ENCODE data around the gene AGGF1.
"Not testable (repeated sequence)": the region's sequence is repeated elsewhere in the genome, so short reads cannot be mapped to it uniquely, and the experiment has no call there.

The AGGF1 gene

GRCh38 chr5:77076961-77077828 is 47.0 kb downstream of the AGGF1 start:
- CTCF ChIA-PET, result no interaction called here
- no peak for TF ChIP-seq LEF1 (IDR thresholded peaks at IDR 0.05; ENCODE audit: borderline replicate concordance)
- TF ChIP-seq FOXA1 (IDR thresholded peaks at IDR 0.05), result no peak
- TF ChIP-seq CTBP1 (IDR thresholded peaks at IDR 0.05; ENCODE audit: borderline replicate concordance), result no peak
- TF ChIP-seq SUZ12 (IDR thresholded peaks at IDR 0.05), result no peak
- TF ChIP-seq ZNF384 (IDR thresholded peaks at IDR 0.05), result no peak
- POLR2A ChIA-PET, result interaction anchor here (0.8 kb wide), 1 partner anchor 9 kb away, joined by 3 read pairs; no protein-coding TSS in a partner anchor
- no peak for DNase-seq (ENCODE audit: extremely low spot score)

- ChIA-PET POLR2A (no interaction called here), CTCF (no interaction called here)
- TF ChIP-seq ELF4 (IDR thresholded peaks at IDR 0.05) (no peak), FOXK2 (IDR thresholded peaks at IDR 0.05) (no peak), SUZ12 (IDR thresholded peaks at IDR 0.05) (no peak), SP1 (IDR thresholded peaks at IDR 0.05) (no peak), ZNF384 (IDR thresholded peaks at IDR 0.05) (no peak), HDGF (IDR thresholded peaks at IDR 0.05; ENCODE audit: borderline replicate concordance) (no peak), FOXA1 (IDR thresholded peaks at IDR 0.05) (no peak), BHLHE40 (IDR thresholded peaks at IDR 0.05; ENCODE audit: borderline replicate concordance) (no peak), LEF1 (IDR thresholded peaks at IDR 0.05; ENCODE audit: borderline replicate concordance) (no peak), TARDBP (IDR thresholded peaks at IDR 0.05) (no peak), CTBP1 (IDR thresholded peaks at IDR 0.05; ENCODE audit: borderline replicate concordance) (no peak), NFRKB (IDR thresholded peaks at IDR 0.05) (no peak), FOXM1 (IDR thresholded peaks at IDR 0.05; ENCODE audit: borderline replicate concordance) (no peak), L3MBTL2 (conservative IDR thresholded peaks at IDR 0.05) (no peak)
- TF ChIP-seq, protein P1, sequence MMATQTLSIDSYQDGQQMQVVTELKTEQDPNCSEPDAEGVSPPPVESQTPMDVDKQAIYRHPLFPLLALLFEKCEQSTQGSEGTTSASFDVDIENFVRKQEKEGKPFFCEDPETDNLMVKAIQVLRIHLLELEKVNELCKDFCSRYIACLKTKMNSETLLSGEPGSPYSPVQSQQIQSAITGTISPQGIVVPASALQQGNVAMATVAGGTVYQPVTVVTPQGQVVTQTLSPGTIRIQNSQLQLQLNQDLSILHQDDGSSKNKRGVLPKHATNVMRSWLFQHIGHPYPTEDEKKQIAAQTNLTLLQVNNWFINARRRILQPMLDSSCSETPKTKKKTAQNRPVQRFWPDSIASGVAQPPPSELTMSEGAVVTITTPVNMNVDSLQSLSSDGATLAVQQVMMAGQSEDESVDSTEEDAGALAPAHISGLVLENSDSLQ (IDR thresholded peaks at IDR 0.05), result no peak
- no peak for DNase-seq (ENCODE audit: extremely low spot score)
Observed at GRCh38 chr5:77077829-77078176, 47.6 kb downstream of the AGGF1 start.

DNA sequence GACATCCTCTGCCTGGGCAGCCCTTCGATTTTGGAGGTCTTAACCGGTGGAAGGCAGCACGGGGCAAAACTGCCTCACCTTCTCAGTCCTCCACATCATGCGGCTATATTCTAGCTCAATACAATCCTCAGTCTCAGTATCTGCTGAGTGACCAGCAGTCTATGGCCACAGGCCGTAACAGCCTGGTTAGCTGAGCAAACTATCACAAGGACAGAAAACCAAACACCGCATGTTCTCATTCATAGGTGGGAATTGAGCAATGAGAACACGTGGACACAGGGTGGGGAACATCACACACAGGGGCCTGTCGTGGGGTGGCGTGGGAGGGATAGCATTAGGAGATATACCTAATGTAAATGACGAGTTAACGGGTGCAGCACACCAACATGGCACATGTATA is 50.3 kb downstream of the AGGF1 start:
- CTCF ChIA-PET; DNase-seq (ENCODE audit: extremely low spot score); POLR2A ChIA-PET: not testable (repeated sequence)

- ChIA-PET CTCF (no interaction called here), POLR2A (interaction anchor here (1.0 kb wide), 1 partner anchor 51 kb away, joined by 4 read pairs; the partner anchor contains the start of gene AGGF1)
- TF ChIP-seq ELF4 (IDR thresholded peaks at IDR 0.05) (no peak), LEF1 (IDR thresholded peaks at IDR 0.05; ENCODE audit: borderline replicate concordance) (no peak), NFRKB (IDR thresholded peaks at IDR 0.05) (no peak), SP1 (IDR thresholded peaks at IDR 0.05) (no peak), L3MBTL2 (conservative IDR thresholded peaks at IDR 0.05) (no peak), HDGF (IDR thresholded peaks at IDR 0.05; ENCODE audit: borderline replicate concordance) (no peak), SUZ12 (IDR thresholded peaks at IDR 0.05) (no peak), FOXM1 (IDR thresholded peaks at IDR 0.05; ENCODE audit: borderline replicate concordance) (no peak), BHLHE40 (IDR thresholded peaks at IDR 0.05; ENCODE audit: borderline replicate concordance) (no peak), FOXK2 (IDR thresholded peaks at IDR 0.05) (no peak), TARDBP (IDR thresholded peaks at IDR 0.05) (no peak), FOXA1 (IDR thresholded peaks at IDR 0.05) (no peak), ZNF384 (IDR thresholded peaks at IDR 0.05) (no peak)
- TF ChIP-seq, protein P1 (IDR thresholded peaks at IDR 0.05), result no peak
- DNase-seq (ENCODE audit: extremely low spot score), result no peak
Observed at GRCh38 chr5:77080905-77081304, 50.7 kb downstream of the AGGF1 start.

DNA sequence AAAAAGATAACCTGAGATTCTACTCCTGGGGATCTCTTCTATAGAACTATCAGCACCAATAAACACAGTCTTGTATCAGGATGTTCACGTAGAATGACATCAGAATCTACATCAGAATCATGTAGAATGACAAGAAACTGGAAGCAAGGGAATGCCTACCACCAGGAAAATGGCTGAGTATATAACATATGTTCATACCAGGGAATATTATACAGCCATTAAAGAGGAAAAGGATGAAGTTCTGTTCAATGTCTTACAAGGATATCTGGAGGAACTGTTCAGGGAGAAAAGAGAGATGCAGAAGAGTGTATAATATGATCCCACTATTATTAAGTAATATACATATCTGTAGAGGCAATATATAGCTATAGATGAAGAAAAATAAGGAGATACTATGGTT is 52.1 kb downstream of the AGGF1 start:
- no peak for DNase-seq (ENCODE audit: extremely low spot score)
- ChIA-PET CTCF (no interaction called here), POLR2A (no interaction called here)
- TF ChIP-seq FOXA1 (IDR thresholded peaks at IDR 0.05), result no peak
- TF ChIP-seq BHLHE40 (IDR thresholded peaks at IDR 0.05; ENCODE audit: borderline replicate concordance), result no peak
- no peak for TF ChIP-seq TARDBP (IDR thresholded peaks at IDR 0.05)
- no peak for TF ChIP-seq ARNT (IDR thresholded peaks at IDR 0.05)
- TF ChIP-seq L3MBTL2 (conservative IDR thresholded peaks at IDR 0.05), result no peak
- TF ChIP-seq FOXM1 (IDR thresholded peaks at IDR 0.05; ENCODE audit: borderline replicate concordance), result no peak
- TF ChIP-seq HDGF (IDR thresholded peaks at IDR 0.05; ENCODE audit: borderline replicate concordance), result no peak
- no peak for TF ChIP-seq SP1 (IDR thresholded peaks at IDR 0.05)
- no peak for TF ChIP-seq ZNF384 (IDR thresholded peaks at IDR 0.05)
- no peak for TF ChIP-seq LEF1 (IDR thresholded peaks at IDR 0.05; ENCODE audit: borderline replicate concordance)
- TF ChIP-seq FOXK2 (IDR thresholded peaks at IDR 0.05), result no peak
- no peak for TF ChIP-seq NFRKB (IDR thresholded peaks at IDR 0.05)
- no peak for TF ChIP-seq SUZ12 (IDR thresholded peaks at IDR 0.05)

DNA sequence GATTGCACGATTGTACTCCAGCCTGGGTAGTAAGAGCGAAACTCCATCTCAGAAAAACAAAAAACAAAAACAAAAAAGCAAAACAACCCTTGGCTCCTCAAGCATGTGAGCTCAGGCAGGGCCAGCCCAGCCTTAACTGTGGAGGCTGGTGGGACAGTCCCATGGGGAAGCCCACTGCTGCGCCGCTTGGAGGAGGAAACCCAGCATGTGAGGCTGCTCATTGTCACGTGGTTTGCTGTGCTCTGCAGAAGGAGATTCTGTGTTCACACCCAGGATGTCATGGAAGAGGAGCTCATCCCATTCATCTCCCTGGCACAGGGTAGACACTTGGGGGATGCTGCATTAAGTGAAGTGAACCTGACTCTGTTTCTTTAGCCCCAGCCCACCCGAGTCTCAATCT is 52.9 kb downstream of the AGGF1 start:
- CTCF ChIA-PET, result no interaction called here
- no peak for DNase-seq (ENCODE audit: extremely low spot score)
- POLR2A ChIA-PET, result interaction anchor here (0.8 kb wide), 1 partner anchor 53 kb away, joined by 4 read pairs; the partner anchor contains the start of gene AGGF1
- TF ChIP-seq NFRKB (IDR thresholded peaks at IDR 0.05), result no peak
- no peak for TF ChIP-seq FOXA1 (IDR thresholded peaks at IDR 0.05)
- TF ChIP-seq, protein P1 (IDR thresholded peaks at IDR 0.05), result no peak
- no peak for TF ChIP-seq FOXM1 (IDR thresholded peaks at IDR 0.05; ENCODE audit: borderline replicate concordance)
- TF ChIP-seq ZNF384 (IDR thresholded peaks at IDR 0.05), result no peak
- TF ChIP-seq CTBP1 (IDR thresholded peaks at IDR 0.05; ENCODE audit: borderline replicate concordance), result no peak
- no peak for TF ChIP-seq FOXK2 (IDR thresholded peaks at IDR 0.05)
- TF ChIP-seq ELF4 (IDR thresholded peaks at IDR 0.05), result no peak
- TF ChIP-seq TARDBP (IDR thresholded peaks at IDR 0.05), result no peak
- TF ChIP-seq SUZ12 (IDR thresholded peaks at IDR 0.05), result no peak
- no peak for TF ChIP-seq LEF1 (IDR thresholded peaks at IDR 0.05; ENCODE audit: borderline replicate concordance)
- no peak for TF ChIP-seq ARNT (IDR thresholded peaks at IDR 0.05)
- no peak for TF ChIP-seq BHLHE40 (IDR thresholded peaks at IDR 0.05; ENCODE audit: borderline replicate concordance)
- TF ChIP-seq HDGF (IDR thresholded peaks at IDR 0.05; ENCODE audit: borderline replicate concordance), result no peak
- no peak for TF ChIP-seq L3MBTL2 (conservative IDR thresholded peaks at IDR 0.05)
- no peak for TF ChIP-seq SP1 (IDR thresholded peaks at IDR 0.05)

All from HEK293T (cell line).